GM12892 (cell line): ENCODE data around the gene ANKRD27.

ENCODE experiments used
- POLR2A ChIP-seq: IDR thresholded peaks from 2 replicates; pipeline ENCODE4 v1.6.1; 2011; ENCODE audit warnings: low read depth, low read length, control low read depth
- POLR2AphosphoS5 ChIP-seq: IDR thresholded peaks from 2 replicates; pipeline ENCODE4 v1.6.1; 2011; ENCODE audit warnings: low read depth, low read length, control low read depth
- TAF1 ChIP-seq: IDR thresholded peaks from 2 replicates; pipeline ENCODE4 v1.6.1; 2011; ENCODE audit warnings: low read depth, mild to moderate bottlenecking, control low read depth, low read length, borderline replicate concordance

- TF ChIP-seq TAF1 = no peak
- TF ChIP-seq POLR2AphosphoS5 = no peak; the same call in 1 of the 2 replicates
- no peak for TF ChIP-seq POLR2A
These were observed 17.2 kb upstream of the ANKRD27 start for GRCh38 chr19:32691952-32692726.
